Effector memory CD4-positive, alpha-beta T cell (primary cell): ENCODE data around the gene HCRT.
"Not testable (repeated sequence)": the region's sequence is repeated elsewhere in the genome, so short reads cannot be mapped to it uniquely, and the experiment has no call there.

ENCODE experiments used
- DNase-seq, 3 donors: peaks; one replicate each; pipeline ENCODE4 v3.0.0-alpha.2; 2020
- H3K27ac ChIP-seq: 2 replicates; pipeline ENCODE4 v1.7.0; 2013; ENCODE audit warnings: mild to moderate bottlenecking, low read length, moderate library complexity; ENCODE audit not compliant: insufficient read depth, poor library complexity, severe bottlenecking
- H3K27me3 ChIP-seq: replicated peaks from 2 replicates; pipeline ENCODE4 v1.7.0; 2013; ENCODE audit warnings: mild to moderate bottlenecking, low read length; ENCODE audit not compliant: insufficient read depth, control insufficient read depth, poor library complexity, severe bottlenecking
- H3K36me3 ChIP-seq: 2 replicates; pipeline ENCODE4 v1.7.0; 2013; ENCODE audit warnings: mild to moderate bottlenecking, low read length, moderate library complexity; ENCODE audit not compliant: control insufficient read depth, insufficient read depth
- H3K4me1 ChIP-seq: 2 replicates; pipeline ENCODE4 v1.7.0; 2013; ENCODE audit warnings: low read length, mild to moderate bottlenecking; ENCODE audit not compliant: control insufficient read depth, insufficient read depth, poor library complexity, severe bottlenecking
- H3K4me3 ChIP-seq: 2 replicates; pipeline ENCODE4 v1.7.0; 2013; ENCODE audit warnings: low read length, low read depth, mild to moderate bottlenecking; ENCODE audit not compliant: insufficient read depth, poor library complexity, severe bottlenecking
- H3K9me3 ChIP-seq: 2 replicates; pipeline ENCODE4 v1.7.0; 2013; ENCODE audit warnings: mild to moderate bottlenecking, low read length, moderate library complexity; ENCODE audit not compliant: control insufficient read depth

HCRT gene

GRCh38 chr17:42142371-42142896, 42.8 kb downstream of the HCRT start:
- H3K4me1 ChIP-seq, result no peaks in the 10 kb centered on the region
- H3K36me3 ChIP-seq, result peaks cover 22% of the 10 kb centered on the region
- DNase-seq, result no peak
- no peak overlapping the region for H3K27ac ChIP-seq
- no peaks in the 10 kb centered on the region for H3K9me3 ChIP-seq
- H3K4me3 ChIP-seq, result no peak overlapping the region
- H3K27me3 ChIP-seq, result no peaks in the 10 kb centered on the region

GRCh38 chr17:42141382-42141781, 43.9 kb downstream of the HCRT start:
- H3K27ac ChIP-seq, result no peak overlapping the region
- no peak for DNase-seq

GRCh38 chr17:42140690-42141089, 44.6 kb downstream of the HCRT start:
- not testable (repeated sequence) for H3K4me3 ChIP-seq, DNase-seq, H3K4me1 ChIP-seq

More at GRCh38 chr17:42141382-42141781, 43.9 kb downstream of the HCRT start:
- Histone ChIP-seq H3K9me3 (no peaks in the 10 kb centered on the region), H3K4me1 (no peaks in the 10 kb centered on the region), H3K36me3 (peaks cover 26% of the 10 kb centered on the region), H3K4me3 (no peak overlapping the region), H3K27me3 (no peaks in the 10 kb centered on the region)

GRCh38 chr17:42138749-42139492, 46.3 kb downstream of the HCRT start:
- peaks cover 27% of the 10 kb centered on the region for H3K36me3 ChIP-seq
- no peak overlapping the region for H3K4me3 ChIP-seq
- H3K4me1 ChIP-seq, result peaks cover 1% of the 10 kb centered on the region
- H3K27me3 ChIP-seq, result no peaks in the 10 kb centered on the region
- H3K27ac ChIP-seq, result no peak overlapping the region
- H3K9me3 ChIP-seq, result no peaks in the 10 kb centered on the region
- no peak for DNase-seq

More at GRCh38 chr17:42140690-42141089, 44.6 kb downstream of the HCRT start:
- H3K9me3 ChIP-seq, H3K27me3 ChIP-seq, H3K27ac ChIP-seq: not testable (repeated sequence)
- H3K36me3 ChIP-seq, result peaks cover 28% of the 10 kb centered on the region

GRCh38 chr17:42136654-42137051, 48.6 kb downstream of the HCRT start:
- no peaks in the 10 kb centered on the region for H3K27me3 ChIP-seq
- H3K36me3 ChIP-seq, result peaks cover 17% of the 10 kb centered on the region
- no peak overlapping the region for H3K4me3 ChIP-seq
- DNase-seq, result no peak
- H3K9me3 ChIP-seq, result no peaks in the 10 kb centered on the region
- H3K4me1 ChIP-seq, result peaks cover 9% of the 10 kb centered on the region
- H3K27ac ChIP-seq, result no peak overlapping the region

GRCh38 chr17:42135664-42136653, 49.3 kb downstream of the HCRT start:
- no peak overlapping the region for H3K27ac ChIP-seq
- H3K4me1 ChIP-seq, result peaks cover 9% of the 10 kb centered on the region
- peaks cover 13% of the 10 kb centered on the region for H3K36me3 ChIP-seq
- no peak for DNase-seq
- H3K4me3 ChIP-seq, result no peak overlapping the region
- H3K9me3 ChIP-seq, result no peaks in the 10 kb centered on the region
- no peaks in the 10 kb centered on the region for H3K27me3 ChIP-seq

- H3K4me1 ChIP-seq, result peaks cover 9% of the 10 kb centered on the region
- H3K36me3 ChIP-seq, result peaks cover 21% of the 10 kb centered on the region
- H3K27ac ChIP-seq, result no peak overlapping the region
- no peaks in the 10 kb centered on the region for H3K9me3 ChIP-seq
- H3K27me3 ChIP-seq, result no peaks in the 10 kb centered on the region
- DNase-seq, result no peak
- H3K4me3 ChIP-seq, result no peak overlapping the region
Measured at GRCh38 chr17:42135151-42135550, 50.1 kb downstream of the HCRT start.
